GM18511 (cell line): ENCODE data around the gene KCTD6.

Source experiments
- ATAC-seq: cut with Tn5 transposase; IDR thresholded peaks from one replicate; pipeline ENCODE4 v1.9.1; 2021; ENCODE audit warnings: mild to moderate bottlenecking, moderate library complexity; ENCODE audit not compliant: unreplicated experiment

Gene KCTD6

GRCh38 chr3:58551636-58552180 is 59.8 kb downstream of the KCTD6 start:
- no peak for ATAC-seq
